Fibroblast of lung (primary cell): Measurements from ENCODE around the gene SAP130. TPM values are rescaled to one million over a fixed set of nuclear protein-coding genes. Genes with fewer than 3 reads are reported as not detected.
A peak's percentile ranks its signal among the peaks of the same experiment; 100 is the strongest.

Experiments used
- DNase-seq, 2 donors: peaks; one replicate each; pipeline versions ENCODE4 v3.0.0 to v3.0.0-alpha.2; 2010; ENCODE audit warnings: low read depth in 2 of 2
- H2AFZ ChIP-seq: 2 replicates; pipeline ENCODE4 v1.5.1; 2012; ENCODE audit warnings: low read length, control low read depth, inconsistent platforms
- H3K27ac ChIP-seq: 2 replicates; pipeline ENCODE4 v1.5.1; 2011; ENCODE audit warnings: low read length, control low read depth; ENCODE audit not compliant: insufficient read depth
- H3K27me3 ChIP-seq: 2 replicates; pipeline ENCODE4 v1.5.1; 2011; ENCODE audit warnings: mild to moderate bottlenecking, low read length; ENCODE audit not compliant: control insufficient read depth, insufficient read depth
- H3K36me3 ChIP-seq: 2 replicates; pipeline ENCODE4 v1.5.1; 2011; ENCODE audit warnings: low read length; ENCODE audit not compliant: control insufficient read depth, insufficient read depth
- H3K4me1 ChIP-seq: 2 replicates; pipeline ENCODE4 v1.5.1; 2011; ENCODE audit warnings: low read length; ENCODE audit not compliant: control insufficient read depth, insufficient read depth; ENCODE audit errors: extremely low read depth
- H3K4me2 ChIP-seq: 2 replicates; pipeline ENCODE4 v1.5.1; 2011; ENCODE audit warnings: low read length, control low read depth; ENCODE audit not compliant: insufficient read depth; ENCODE audit errors: extremely low read depth
- H3K4me3 ChIP-seq, 4 experiments: fragments of 200-600 bp in 1 of 4; sonication (generic) in 1 of 4; replicated peaks in 1 of 4; 2 replicates each; pipeline ENCODE4 v1.5.1; 2011 to 2016; ENCODE audit warnings: low read length in 4 of 4, low read depth in 3 of 4, mild to moderate bottlenecking in 3 of 4, control low read depth in 2 of 4, inconsistent platforms in 1 of 4, mixed read lengths in 1 of 4; ENCODE audit not compliant: insufficient read depth in 1 of 4; ENCODE audit errors: control extremely low read depth in 1 of 4
- H3K79me2 ChIP-seq: 2 replicates; pipeline ENCODE4 v1.5.1; 2012; ENCODE audit warnings: mild to moderate bottlenecking, low read length, inconsistent platforms; ENCODE audit not compliant: control insufficient read depth, insufficient read depth
- H3K9ac ChIP-seq: 2 replicates; pipeline ENCODE4 v1.5.1; 2011; ENCODE audit warnings: mild to moderate bottlenecking, low read length, control low read depth; ENCODE audit not compliant: insufficient read depth
- H3K9me3 ChIP-seq: 2 replicates; pipeline ENCODE4 v1.5.1; 2012; ENCODE audit warnings: low read depth, low read length; ENCODE audit not compliant: control insufficient read depth, insufficient read depth
- H4K20me1 ChIP-seq: 2 replicates; pipeline ENCODE4 v1.5.1; 2011; ENCODE audit warnings: low read length; ENCODE audit not compliant: control insufficient read depth, insufficient read depth; ENCODE audit errors: extremely low read depth
- EZH2 ChIP-seq: IDR thresholded peaks from 2 replicates; pipeline ENCODE4 v1.5.1; 2012; ENCODE audit warnings: low read length, control low read depth, mild to moderate bottlenecking; ENCODE audit errors: missing control alignments
- polyA plus RNA-seq, 2 donors: library from polyadenylated mRNA; depleted of rRNA in 1 of 2; stranded (reverse) in 1 of 2; unstranded in 1 of 2; fragments of >200 nt; gene quantifications; 2 replicates each; pipeline ENCODE4 v1.2.1, GENCODE V29; 2011 to 2012; ENCODE audit warnings: missing spikeins in 1 of 2
- total RNA-seq: library from RNA; depleted of rRNA; stranded (reverse); fragments of >200 nt; gene quantifications from 2 replicates; pipeline ENCODE4 v1.2.1, GENCODE V29; 2014
- TF ChIP-seq, protein P1 (sequence below), 2 donors: IDR thresholded peaks in 1 of 2; conservative IDR thresholded peaks in 1 of 2; 1 replicate in 1 of 2; 2 replicates in 1 of 2; pipeline ENCODE4 v1.5.1; 2011 to 2012; ENCODE audit warnings: low read length in 2 of 2, control low read depth in 1 of 2, inconsistent platforms in 1 of 2, low read depth in 1 of 2, mild to moderate bottlenecking in 1 of 2

Gene SAP130
- total and polyA plus RNA-seq, 2 donors (not counting 1 experiment from before 2014, with no cell fraction given) = 4.5 to 6.7 TPM

DNA sequence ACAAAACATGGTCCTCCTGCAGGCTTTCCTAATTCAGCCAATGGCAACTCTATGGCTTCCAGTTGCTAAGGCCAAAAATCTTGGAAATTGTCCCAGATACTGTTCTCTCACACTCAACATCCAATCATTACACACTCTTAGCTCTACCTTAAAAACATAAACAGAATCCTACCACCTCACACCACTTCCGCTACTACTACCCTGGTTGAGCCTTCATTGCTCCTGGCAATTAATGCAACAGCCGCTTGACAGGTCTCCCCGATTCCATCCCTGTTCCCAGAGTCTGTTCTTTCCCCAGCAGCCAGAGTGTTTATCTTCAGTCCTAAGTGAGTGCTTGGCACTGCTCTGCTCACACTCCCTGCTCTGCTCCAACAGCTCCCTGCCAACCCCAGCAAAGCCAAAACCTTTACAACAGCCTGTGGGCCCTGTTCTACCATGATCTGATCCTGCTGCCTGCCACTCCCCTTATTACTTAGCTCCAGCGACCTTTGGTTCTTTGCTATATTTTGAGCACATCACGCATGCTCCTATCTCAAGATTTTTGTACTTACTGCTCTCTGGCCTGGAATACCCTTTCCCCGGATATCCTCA is 74.6 kb downstream of the SAP130 start:
- Histone ChIP-seq H3K27ac (no peak overlapping the region), H4K20me1 (no peaks in the 10 kb centered on the region), H3K79me2 (no peaks in the 10 kb centered on the region), H3K4me3 (no peak overlapping the region), H3K9me3 (no peaks in the 10 kb centered on the region), H3K4me2 (no peak overlapping the region), H2AFZ (peak overlapping the region; percentile 10), H3K4me1 (peaks cover 4% of the 10 kb centered on the region), H3K9ac (no peak overlapping the region), H3K27me3 (no peaks in the 10 kb centered on the region), H3K36me3 (peaks cover 13% of the 10 kb centered on the region)
- peak; percentile 13 to 80 for DNase-seq
- TF ChIP-seq, protein P1, sequence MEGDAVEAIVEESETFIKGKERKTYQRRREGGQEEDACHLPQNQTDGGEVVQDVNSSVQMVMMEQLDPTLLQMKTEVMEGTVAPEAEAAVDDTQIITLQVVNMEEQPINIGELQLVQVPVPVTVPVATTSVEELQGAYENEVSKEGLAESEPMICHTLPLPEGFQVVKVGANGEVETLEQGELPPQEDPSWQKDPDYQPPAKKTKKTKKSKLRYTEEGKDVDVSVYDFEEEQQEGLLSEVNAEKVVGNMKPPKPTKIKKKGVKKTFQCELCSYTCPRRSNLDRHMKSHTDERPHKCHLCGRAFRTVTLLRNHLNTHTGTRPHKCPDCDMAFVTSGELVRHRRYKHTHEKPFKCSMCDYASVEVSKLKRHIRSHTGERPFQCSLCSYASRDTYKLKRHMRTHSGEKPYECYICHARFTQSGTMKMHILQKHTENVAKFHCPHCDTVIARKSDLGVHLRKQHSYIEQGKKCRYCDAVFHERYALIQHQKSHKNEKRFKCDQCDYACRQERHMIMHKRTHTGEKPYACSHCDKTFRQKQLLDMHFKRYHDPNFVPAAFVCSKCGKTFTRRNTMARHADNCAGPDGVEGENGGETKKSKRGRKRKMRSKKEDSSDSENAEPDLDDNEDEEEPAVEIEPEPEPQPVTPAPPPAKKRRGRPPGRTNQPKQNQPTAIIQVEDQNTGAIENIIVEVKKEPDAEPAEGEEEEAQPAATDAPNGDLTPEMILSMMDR (conservative IDR thresholded peaks at IDR 0.05 in 1 of 2, IDR thresholded peaks at IDR 0.05 in 1 of 2; ENCODE audit: low read depth in 1 of 2, low read length in 2 of 2) = no peak
- TF ChIP-seq EZH2 = no peak

DNA sequence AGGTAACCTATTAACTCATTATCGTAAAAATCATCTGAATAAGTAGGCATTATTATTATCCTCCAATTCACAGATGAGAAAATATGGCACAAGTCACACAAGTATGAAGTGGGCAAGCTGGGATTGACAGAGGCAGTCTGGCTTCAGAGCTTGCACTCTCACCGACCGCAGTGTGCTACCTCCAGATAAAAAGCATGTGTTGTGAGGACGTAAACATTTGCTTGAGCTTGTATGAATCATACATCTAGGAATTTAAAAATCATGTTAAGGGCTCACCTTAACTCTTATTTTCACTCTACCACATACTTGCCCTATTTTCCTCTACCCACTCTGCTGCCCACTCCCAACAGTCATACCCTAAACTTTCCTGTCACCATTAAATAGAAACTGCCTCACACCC is 76.8 kb downstream of the SAP130 start:
- H3K79me2 ChIP-seq = no peaks in the 10 kb centered on the region
- no peaks in the 10 kb centered on the region for H3K9me3 ChIP-seq
- no peak overlapping the region for H3K9ac ChIP-seq
- H2AFZ ChIP-seq = no peak overlapping the region
- no peaks in the 10 kb centered on the region for H4K20me1 ChIP-seq
- H3K36me3 ChIP-seq = peaks cover 13% of the 10 kb centered on the region
- peak in 1 of 2 donors; percentile 71 for DNase-seq
- TF ChIP-seq, protein P1 (conservative IDR thresholded peaks at IDR 0.05 in 1 of 2, IDR thresholded peaks at IDR 0.05 in 1 of 2; ENCODE audit: low read depth in 1 of 2, low read length in 2 of 2) = no peak
- TF ChIP-seq EZH2 = no peak
- H3K4me3 ChIP-seq = no peak overlapping the region
- peaks cover 4% of the 10 kb centered on the region for H3K4me1 ChIP-seq
- no peaks in the 10 kb centered on the region for H3K27me3 ChIP-seq
- no peak overlapping the region for H3K27ac ChIP-seq
- no peak overlapping the region for H3K4me2 ChIP-seq

DNA sequence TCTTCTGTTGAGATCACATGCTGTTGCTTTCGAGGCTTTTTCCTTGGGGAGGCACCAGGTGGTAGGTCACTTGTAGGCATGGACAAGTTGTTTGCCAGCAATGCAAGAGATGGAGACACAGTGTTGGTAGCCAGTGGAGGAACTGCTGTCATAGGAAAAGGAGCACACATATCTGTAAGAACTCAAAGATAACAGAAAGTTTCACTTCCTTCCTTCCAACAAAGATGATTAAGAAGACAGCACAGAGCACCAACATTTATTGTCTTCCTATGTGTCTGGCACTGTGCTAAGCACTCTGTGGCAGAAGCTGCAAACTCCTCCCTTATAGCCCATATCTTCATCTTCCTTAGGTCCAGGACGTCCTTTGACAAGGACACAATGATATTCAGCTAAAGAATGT is 77.6 kb downstream of the SAP130 start:
- H3K27me3 ChIP-seq = no peaks in the 10 kb centered on the region
- no peaks in the 10 kb centered on the region for H3K9me3 ChIP-seq
- peaks cover 4% of the 10 kb centered on the region for H3K4me1 ChIP-seq
- DNase-seq = no peak
- H3K27ac ChIP-seq = no peak overlapping the region
- no peaks in the 10 kb centered on the region for H4K20me1 ChIP-seq
- H3K9ac ChIP-seq = no peak overlapping the region
- no peak overlapping the region for H2AFZ ChIP-seq
- H3K4me2 ChIP-seq = no peak overlapping the region
- TF ChIP-seq EZH2 = no peak
- TF ChIP-seq, protein P1 (conservative IDR thresholded peaks at IDR 0.05 in 1 of 2, IDR thresholded peaks at IDR 0.05 in 1 of 2; ENCODE audit: low read depth in 1 of 2, low read length in 2 of 2) = no peak
- peaks cover 13% of the 10 kb centered on the region for H3K36me3 ChIP-seq
- H3K79me2 ChIP-seq = no peaks in the 10 kb centered on the region
- no peak overlapping the region for H3K4me3 ChIP-seq
